D721Med (cell line): ENCODE results near the gene TEP1.

Source experiments
- DNase-seq: peaks from one replicate; pipeline ENCODE4 v3.0.0; 2011; ENCODE audit warnings: low spot score; ENCODE audit not compliant: insufficient read length
- FAIRE-seq: peaks from 2 replicates; lab custom pipeline; 2011; peaks lifted over from hg19 to GRCh38; lab: Jason Lieb, UNC
- TF ChIP-seq, protein P1 (sequence below): IDR thresholded peaks from 2 replicates; pipeline ENCODE4 v1.5.1; 2012; ENCODE audit warnings: mild to moderate bottlenecking, control low read depth; ENCODE audit not compliant: insufficient read depth; ENCODE audit errors: missing control alignments

Gene TEP1

DNA sequence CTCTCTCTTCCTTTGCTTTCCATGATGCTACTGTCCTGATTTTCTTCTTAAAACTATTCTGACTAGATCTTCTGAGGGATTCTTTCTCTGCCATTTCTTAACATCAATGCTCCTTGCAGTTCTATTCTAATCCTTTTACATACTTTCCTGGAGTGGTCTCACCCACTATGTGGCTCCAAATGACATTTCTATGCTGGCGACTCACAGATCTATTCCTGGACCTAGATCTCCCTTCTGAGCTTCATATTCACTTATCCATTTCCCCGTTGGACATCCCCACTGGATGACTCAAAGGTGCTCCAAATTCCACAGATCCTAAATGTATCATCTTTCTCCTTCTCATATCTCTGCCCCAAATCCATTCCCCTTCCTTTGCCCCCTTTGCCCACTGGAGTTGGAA is 4.1 kb downstream of the TEP1 start:
- FAIRE-seq, result no peak

GRCh38 chr14:20403521-20403920 is 9.8 kb downstream of the TEP1 start:
- DNase-seq, result no peak
- TF ChIP-seq, protein P1, sequence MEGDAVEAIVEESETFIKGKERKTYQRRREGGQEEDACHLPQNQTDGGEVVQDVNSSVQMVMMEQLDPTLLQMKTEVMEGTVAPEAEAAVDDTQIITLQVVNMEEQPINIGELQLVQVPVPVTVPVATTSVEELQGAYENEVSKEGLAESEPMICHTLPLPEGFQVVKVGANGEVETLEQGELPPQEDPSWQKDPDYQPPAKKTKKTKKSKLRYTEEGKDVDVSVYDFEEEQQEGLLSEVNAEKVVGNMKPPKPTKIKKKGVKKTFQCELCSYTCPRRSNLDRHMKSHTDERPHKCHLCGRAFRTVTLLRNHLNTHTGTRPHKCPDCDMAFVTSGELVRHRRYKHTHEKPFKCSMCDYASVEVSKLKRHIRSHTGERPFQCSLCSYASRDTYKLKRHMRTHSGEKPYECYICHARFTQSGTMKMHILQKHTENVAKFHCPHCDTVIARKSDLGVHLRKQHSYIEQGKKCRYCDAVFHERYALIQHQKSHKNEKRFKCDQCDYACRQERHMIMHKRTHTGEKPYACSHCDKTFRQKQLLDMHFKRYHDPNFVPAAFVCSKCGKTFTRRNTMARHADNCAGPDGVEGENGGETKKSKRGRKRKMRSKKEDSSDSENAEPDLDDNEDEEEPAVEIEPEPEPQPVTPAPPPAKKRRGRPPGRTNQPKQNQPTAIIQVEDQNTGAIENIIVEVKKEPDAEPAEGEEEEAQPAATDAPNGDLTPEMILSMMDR, result no peak
- no peak for FAIRE-seq

More for the DNA sequence above, 4.1 kb downstream of the TEP1 start:
- no peak for DNase-seq
- TF ChIP-seq, protein P1, result no peak

- no peak for FAIRE-seq
Measured at GRCh38 chr14:20400965-20401593, 12.2 kb downstream of the TEP1 start.

DNA sequence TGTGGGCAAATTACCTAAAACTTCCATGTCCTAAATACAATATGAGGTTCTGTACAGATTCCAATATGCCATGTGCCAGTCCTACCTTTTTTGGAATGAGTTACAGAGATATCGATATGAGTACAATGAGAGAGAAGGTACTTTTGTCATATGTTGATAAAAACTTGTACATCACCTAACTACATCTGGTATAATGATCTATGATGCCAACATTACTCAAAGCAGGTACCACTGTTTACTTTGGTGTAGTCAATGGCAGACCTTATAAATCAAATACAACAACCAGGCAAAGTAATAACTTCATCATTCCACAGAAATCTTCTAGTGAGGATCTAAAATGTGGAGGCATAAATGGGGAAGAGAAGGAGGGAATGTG is 12.7 kb downstream of the TEP1 start:
- no peak for FAIRE-seq
- no peak for DNase-seq
- TF ChIP-seq, protein P1, result no peak

More at GRCh38 chr14:20400965-20401593, 12.2 kb downstream of the TEP1 start:
- DNase-seq, result no peak
- TF ChIP-seq, protein P1, result no peak

GRCh38 chr14:20397511-20397910 is 15.8 kb downstream of the TEP1 start:
- DNase-seq (no peak), FAIRE-seq (no peak)
- TF ChIP-seq, protein P1, result no peak

DNA sequence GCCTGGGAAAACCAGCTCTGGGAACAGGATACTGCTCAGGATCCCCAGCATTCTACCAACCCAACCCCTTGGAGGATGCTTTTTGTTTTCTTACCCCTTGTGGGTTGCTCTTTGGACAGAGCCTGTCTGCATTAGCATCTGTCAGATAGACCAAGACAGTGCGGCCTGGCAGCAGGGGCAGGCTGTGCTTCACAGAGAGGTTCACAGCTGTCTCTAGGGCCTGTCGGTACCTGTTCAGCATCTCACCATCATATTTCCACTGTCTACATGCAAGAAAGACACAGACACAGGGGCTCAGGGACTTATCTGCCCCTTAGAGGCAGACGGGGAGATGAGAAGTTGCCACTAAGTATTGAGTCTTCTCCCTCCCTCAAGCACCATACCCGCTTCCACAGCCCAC is 21.8 kb downstream of the TEP1 start:
- TF ChIP-seq, protein P1, result no peak
- DNase-seq, result no peak
- FAIRE-seq, result no peak

DNA sequence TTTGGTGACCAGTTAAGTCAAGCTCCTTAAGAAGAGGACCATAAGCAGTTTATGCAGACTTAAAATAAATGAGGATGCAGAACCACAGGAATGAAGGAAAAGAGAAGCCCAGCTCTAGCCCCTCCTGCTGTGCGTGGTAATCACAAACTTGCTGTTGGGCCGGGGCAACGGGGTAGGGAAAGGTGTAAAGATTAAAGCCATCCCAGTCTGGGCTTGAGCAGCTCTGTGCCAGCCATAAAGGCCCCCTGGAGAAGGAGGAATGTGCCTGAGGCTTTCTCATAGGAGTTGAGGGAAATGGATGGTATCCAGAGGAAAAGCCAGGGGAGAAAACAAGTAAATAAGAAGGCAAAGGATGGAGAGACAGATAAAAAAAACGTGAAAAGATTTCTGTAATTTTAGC is 25.1 kb downstream of the TEP1 start:
- FAIRE-seq (no peak), DNase-seq (no peak)
- TF ChIP-seq, protein P1, result no peak
